ENCODE measurements around the gene LRRC23.

DNA sequence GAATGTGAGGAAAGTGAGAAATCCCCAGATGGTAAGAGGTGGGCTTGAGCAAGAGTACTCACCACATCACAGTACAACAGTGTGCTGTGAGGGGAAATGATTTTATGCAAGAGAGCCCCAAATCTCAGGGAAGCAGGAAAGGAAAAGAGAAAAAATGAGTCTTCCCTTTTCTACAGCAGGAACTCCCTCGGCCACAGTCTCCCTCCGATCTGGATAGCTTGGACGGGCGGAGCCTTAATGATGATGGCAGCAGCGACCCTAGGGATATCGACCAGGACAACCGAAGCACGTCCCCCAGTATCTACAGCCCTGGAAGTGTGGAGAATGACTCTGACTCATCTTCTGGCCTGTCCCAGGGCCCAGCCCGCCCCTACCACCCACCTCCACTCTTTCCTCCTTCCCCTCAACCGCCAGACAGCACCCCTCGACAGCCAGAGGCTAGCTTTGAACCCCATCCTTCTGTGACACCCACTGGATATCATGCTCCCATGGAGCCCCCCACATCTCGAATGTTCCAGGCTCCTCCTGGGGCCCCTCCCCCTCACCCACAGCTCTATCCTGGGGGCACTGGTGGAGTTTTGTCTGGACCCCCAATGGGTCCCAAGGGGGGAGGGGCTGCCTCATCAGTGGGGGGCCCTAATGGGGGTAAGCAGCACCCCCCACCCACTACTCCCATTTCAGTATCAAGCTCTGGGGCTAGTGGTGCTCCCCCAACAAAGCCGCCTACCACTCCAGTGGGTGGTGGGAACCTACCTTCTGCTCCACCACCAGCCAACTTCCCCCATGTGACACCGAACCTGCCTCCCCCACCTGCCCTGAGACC lies 31.0 kb downstream of the LRRC23 start:
- TF ChIP-seq, protein P1, sequence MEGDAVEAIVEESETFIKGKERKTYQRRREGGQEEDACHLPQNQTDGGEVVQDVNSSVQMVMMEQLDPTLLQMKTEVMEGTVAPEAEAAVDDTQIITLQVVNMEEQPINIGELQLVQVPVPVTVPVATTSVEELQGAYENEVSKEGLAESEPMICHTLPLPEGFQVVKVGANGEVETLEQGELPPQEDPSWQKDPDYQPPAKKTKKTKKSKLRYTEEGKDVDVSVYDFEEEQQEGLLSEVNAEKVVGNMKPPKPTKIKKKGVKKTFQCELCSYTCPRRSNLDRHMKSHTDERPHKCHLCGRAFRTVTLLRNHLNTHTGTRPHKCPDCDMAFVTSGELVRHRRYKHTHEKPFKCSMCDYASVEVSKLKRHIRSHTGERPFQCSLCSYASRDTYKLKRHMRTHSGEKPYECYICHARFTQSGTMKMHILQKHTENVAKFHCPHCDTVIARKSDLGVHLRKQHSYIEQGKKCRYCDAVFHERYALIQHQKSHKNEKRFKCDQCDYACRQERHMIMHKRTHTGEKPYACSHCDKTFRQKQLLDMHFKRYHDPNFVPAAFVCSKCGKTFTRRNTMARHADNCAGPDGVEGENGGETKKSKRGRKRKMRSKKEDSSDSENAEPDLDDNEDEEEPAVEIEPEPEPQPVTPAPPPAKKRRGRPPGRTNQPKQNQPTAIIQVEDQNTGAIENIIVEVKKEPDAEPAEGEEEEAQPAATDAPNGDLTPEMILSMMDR (IDR thresholded peaks at IDR 0.05): no peak
- no peak for TF ChIP-seq EZH2 (IDR thresholded peaks at IDR 0.05)

All from neural progenitor cell (in vitro differentiated cells).